Measurements from ENCODE around the gene HFE.

The HFE gene

GRCh38 chr6:26122793-26123674 lies 35.8 kb downstream of the HFE start:
- Histone ChIP-seq H3K9me3 (ENCODE audit: low read depth, low read length) (no peaks in the 10 kb centered on the region), H3K9ac (ENCODE audit: insufficient read length) (peak overlapping the region; percentile 79), H3K36me3 (ENCODE audit: insufficient read depth, low read length) (no peaks in the 10 kb centered on the region), H3K4me3 (peak overlapping the region; percentile 83), H3K27ac (peak overlapping the region; percentile 99)
- DNase-seq (ENCODE audit: low read depth, low spot score) = peak; percentile 94
- TF ChIP-seq FOXP2 (optimal IDR thresholded peaks at IDR 0.05; ENCODE audit: control extremely low read depth, extremely low read length, insufficient read depth) (no peak), EZH2 (IDR thresholded peaks at IDR 0.05) (no peak), POLR2AphosphoS5 (IDR thresholded peaks at IDR 0.05; ENCODE audit: borderline replicate concordance, low read depth, low read length) (peak; percentile 94)

- DNase-seq (ENCODE audit: low read depth, low spot score) = no peak
- H3K36me3 ChIP-seq (ENCODE audit: insufficient read depth, low read length) = 0 out of 2 replicates have a peak, but pooled peaks cover 3% of the 10 kb centered on the region
- peak overlapping the region; percentile 79 for H3K9ac ChIP-seq (ENCODE audit: insufficient read length)
- H3K9me3 ChIP-seq (ENCODE audit: low read depth, low read length) = no peaks in the 10 kb centered on the region
- H3K4me3 ChIP-seq = peak overlapping the region; percentile 83
- TF ChIP-seq POLR2AphosphoS5 (IDR thresholded peaks at IDR 0.05; ENCODE audit: borderline replicate concordance, low read depth, low read length) = peak; percentile 71; the same call in 1 of the 2 replicates
- no peak for TF ChIP-seq EZH2 (IDR thresholded peaks at IDR 0.05)
- peak overlapping the region; percentile 99 for H3K27ac ChIP-seq
Measured at GRCh38 chr6:26123675-26123946, 36.4 kb downstream of the HFE start.

GRCh38 chr6:26123947-26124780 lies 36.9 kb downstream of the HFE start:
- Histone ChIP-seq H3K9me3 (ENCODE audit: low read depth, low read length) (no peaks in the 10 kb centered on the region), H3K9ac (ENCODE audit: insufficient read length) (peak overlapping the region; percentile 98), H3K27ac (peak overlapping the region; percentile 99), H3K4me3 (peak overlapping the region; percentile 83), H3K36me3 (ENCODE audit: insufficient read depth, low read length) (peaks cover 3% of the 10 kb centered on the region; the same call in 1 of the 2 replicates)
- TF ChIP-seq POLR2AphosphoS5 (IDR thresholded peaks at IDR 0.05; ENCODE audit: borderline replicate concordance, low read depth, low read length) (peak; percentile 95), EZH2 (IDR thresholded peaks at IDR 0.05) (no peak), FOXP2 (optimal IDR thresholded peaks at IDR 0.05; ENCODE audit: control extremely low read depth, extremely low read length, insufficient read depth) (no peak)
- DNase-seq (ENCODE audit: low read depth, low spot score) = peak; percentile 100

GRCh38 chr6:26124781-26125685 lies 37.8 kb downstream of the HFE start:
- Histone ChIP-seq H3K36me3 (ENCODE audit: insufficient read depth, low read length) (peaks cover 8% of the 10 kb centered on the region), H3K9ac (ENCODE audit: insufficient read length) (peak overlapping the region; percentile 98), H3K9me3 (ENCODE audit: low read depth, low read length) (no peaks in the 10 kb centered on the region), H3K4me3 (peak overlapping the region; percentile 83), H3K27ac (peak overlapping the region; percentile 95)
- no peak for DNase-seq (ENCODE audit: low read depth, low spot score)
- TF ChIP-seq POLR2AphosphoS5 (IDR thresholded peaks at IDR 0.05; ENCODE audit: borderline replicate concordance, low read depth, low read length) (no peak; the same call in 1 of the 2 replicates), FOXP2 (optimal IDR thresholded peaks at IDR 0.05; ENCODE audit: control extremely low read depth, extremely low read length, insufficient read depth) (no peak), EZH2 (IDR thresholded peaks at IDR 0.05) (no peak)

GRCh38 chr6:26126394-26127235 lies 39.4 kb downstream of the HFE start:
- Histone ChIP-seq H3K27ac (peak overlapping the region; percentile 95), H3K36me3 (ENCODE audit: insufficient read depth, low read length) (peaks cover 13% of the 10 kb centered on the region), H3K9me3 (ENCODE audit: low read depth, low read length) (no peaks in the 10 kb centered on the region), H3K9ac (ENCODE audit: insufficient read length) (peak overlapping the region; percentile 98), H3K4me3 (peak overlapping the region; percentile 83)
- DNase-seq (ENCODE audit: low read depth, low spot score) = no peak
- no peak for TF ChIP-seq FOXP2 (optimal IDR thresholded peaks at IDR 0.05; ENCODE audit: control extremely low read depth, extremely low read length, insufficient read depth)
- TF ChIP-seq POLR2AphosphoS5 (IDR thresholded peaks at IDR 0.05; ENCODE audit: borderline replicate concordance, low read depth, low read length) = no peak; the same call in 1 of the 2 replicates
- TF ChIP-seq EZH2 (IDR thresholded peaks at IDR 0.05) = no peak

- peaks cover 15% of the 10 kb centered on the region for H3K36me3 ChIP-seq (ENCODE audit: insufficient read depth, low read length)
- no peak overlapping the region for H3K9ac ChIP-seq (ENCODE audit: insufficient read length)
- H3K4me3 ChIP-seq = no peak overlapping the region
- no peaks in the 10 kb centered on the region for H3K9me3 ChIP-seq (ENCODE audit: low read depth, low read length)
- DNase-seq (ENCODE audit: low read depth, low spot score) = no peak
- TF ChIP-seq FOXP2 (optimal IDR thresholded peaks at IDR 0.05; ENCODE audit: control extremely low read depth, extremely low read length, insufficient read depth) (no peak), POLR2AphosphoS5 (IDR thresholded peaks at IDR 0.05; ENCODE audit: borderline replicate concordance, low read depth, low read length) (no peak), EZH2 (IDR thresholded peaks at IDR 0.05) (no peak)
- H3K27ac ChIP-seq = peak overlapping the region; percentile 95
Measured at GRCh38 chr6:26128013-26128771, 41.0 kb downstream of the HFE start.
